Measurements from ENCODE around the gene ITGAL.
"Not testable (repeated sequence)": the region's sequence is repeated elsewhere in the genome, so short reads cannot be mapped to it uniquely, and the experiment has no call there.

Gene ITGAL

DNA sequence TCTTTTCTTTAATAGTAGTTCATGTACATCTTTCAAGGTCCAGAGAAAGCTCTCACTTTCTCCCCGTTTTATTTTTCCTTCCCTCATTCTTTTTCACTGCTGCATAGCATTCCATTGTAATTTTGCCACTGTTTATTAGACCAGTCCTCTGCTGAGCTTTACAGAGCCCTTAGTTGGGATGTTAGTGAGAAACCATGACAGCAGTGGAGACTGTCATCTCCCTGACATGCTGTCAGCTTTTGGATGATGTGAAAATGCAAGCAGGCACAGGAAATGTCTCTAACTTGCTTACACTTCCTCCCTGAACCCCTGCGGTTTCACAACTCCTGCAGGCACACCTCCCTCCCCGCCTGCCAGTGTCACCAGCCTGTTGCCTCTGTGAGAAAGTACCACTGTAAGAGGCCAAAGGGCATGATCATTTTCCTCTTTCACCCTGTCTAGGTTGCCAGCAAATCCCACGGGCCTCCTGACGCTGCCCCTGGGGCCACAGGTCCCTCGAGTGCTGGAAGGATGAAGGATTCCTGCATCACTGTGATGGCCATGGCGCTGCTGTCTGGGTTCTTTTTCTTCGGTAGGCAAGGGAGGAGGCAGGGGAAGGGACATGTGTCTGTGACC, at the start of gene ITGAL:
Gene ITGAL, plus strand, starts transcription at position 415 of the 615 bp plus-strand sequence. Its CDS starts 96 bp downstream, at position 511.
- DNase-seq, result no peak

DNA sequence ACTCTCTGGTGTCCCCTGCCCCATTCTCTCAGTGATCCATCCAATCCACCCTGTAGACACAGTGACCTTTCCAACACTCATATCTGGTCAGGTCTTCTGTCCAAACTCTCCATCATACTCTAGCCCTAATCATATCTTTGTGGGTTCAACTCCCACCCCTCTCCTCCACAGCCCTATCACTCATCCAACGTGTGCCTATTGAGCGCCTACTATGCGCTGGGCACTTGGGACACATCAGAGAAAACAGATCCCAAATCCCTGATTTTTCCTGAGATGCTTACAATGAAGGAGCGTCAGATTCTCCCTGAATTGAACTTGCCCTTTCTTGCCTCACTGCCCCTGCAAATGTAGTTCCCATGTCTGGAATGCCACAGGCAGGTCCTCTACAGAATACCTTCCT, 44.5 kb upstream of the ITGAL start:
- no peak for DNase-seq

DNA sequence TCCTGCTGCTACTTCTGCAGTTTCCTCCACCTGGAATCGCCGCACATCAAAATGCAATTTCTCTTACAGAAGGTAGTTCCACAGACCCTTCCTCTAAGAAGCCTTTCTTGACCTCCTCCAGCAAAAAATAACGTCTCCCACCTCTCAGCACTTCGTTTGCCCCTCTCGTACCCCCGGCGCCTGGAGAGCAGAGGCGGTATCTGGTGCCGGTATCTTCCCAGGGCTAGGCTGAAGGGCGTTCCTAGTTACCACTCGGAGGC, 43.2 kb upstream of the ITGAL start:
- DNase-seq, result no peak

DNA sequence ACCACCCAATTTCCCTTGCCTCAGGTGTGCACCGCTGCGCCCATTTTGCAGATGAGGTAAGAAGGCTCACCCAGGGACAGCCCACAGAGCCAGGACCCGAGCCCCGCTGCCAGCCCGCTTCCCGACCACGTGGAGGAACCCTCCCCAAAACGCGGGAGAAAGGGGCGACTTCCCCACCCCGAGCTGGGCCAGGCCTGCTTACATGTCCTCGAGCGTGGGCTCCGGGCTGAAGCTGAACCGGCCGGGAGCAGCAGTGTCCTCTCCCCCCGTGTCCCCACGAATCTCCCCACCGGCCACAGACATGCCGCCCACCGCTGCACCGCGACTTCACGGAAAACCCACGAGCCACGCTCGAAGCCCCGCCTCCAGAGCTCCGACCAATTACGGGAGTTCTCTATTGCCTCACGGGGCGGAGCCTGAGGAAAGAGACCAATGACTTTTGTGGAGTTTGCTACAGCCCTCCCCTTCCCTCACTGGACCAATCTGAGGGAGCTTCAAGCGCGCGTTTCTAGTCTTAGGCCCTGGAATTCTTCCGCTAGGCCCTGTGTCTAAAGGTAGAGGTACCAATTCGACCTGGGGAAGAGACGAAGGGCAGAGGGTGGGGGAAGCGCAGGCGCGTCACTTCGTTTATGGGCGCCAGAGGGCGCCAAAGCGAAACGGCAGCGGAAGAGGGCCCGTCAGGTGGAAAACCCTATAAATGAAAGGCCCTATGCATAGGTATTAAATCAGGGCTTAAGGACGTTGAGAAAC, 42.7 kb upstream of the ITGAL start, which contains the start of gene DCTPP1:
Gene DCTPP1, minus strand, starts transcription at position 353 of the 750 bp plus-strand sequence. Its CDS starts 50 bp downstream, at position 303.
- peak; percentile 99 for DNase-seq

DNA sequence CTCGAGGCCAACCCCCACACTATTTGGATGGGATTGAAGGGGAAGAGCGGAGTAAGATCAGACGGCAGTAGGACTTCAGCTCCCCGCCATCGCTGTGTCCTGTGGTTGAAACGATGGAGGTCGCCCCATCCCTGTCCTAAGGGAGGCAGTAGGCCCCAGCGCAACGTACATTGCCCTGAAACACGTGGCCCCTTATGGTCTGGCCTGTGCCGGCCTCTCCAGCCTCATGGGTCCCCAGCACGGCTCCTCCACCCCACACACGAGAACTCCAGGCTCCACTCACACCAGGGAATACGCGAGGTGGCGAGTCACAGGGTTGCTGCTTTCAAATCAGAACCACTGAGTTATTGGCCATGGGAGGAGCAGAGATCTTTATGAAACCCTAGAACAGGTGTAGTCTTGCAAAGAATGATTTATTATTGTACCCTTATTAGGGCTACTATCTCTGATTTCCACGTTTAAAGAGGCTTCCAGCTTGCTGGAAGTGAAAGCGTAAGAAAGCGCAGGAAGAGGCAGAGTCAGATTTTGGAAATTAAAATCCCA, 42.0 kb upstream of the ITGAL start:
- no peak for DNase-seq

DNA sequence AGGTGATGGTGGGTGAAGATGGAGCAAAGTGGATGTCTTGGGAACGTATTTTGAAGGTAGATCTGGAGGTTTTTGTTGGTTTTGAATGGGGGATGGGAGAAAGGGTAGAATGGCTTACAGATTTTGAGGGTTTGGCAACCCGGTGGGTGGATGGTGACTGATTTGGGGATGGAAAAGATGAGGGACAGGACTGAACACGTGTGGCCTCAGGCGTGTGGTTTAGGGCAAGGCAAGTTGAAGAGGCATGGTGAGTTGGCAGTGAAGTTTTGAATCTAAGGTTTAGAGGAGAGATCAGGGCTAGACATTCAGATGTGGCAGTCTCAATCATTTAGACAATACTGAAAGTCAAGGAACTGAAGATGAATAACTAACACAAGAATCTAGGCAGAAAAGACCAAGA, 37.7 kb upstream of the ITGAL start:
- no peak for DNase-seq

DNA sequence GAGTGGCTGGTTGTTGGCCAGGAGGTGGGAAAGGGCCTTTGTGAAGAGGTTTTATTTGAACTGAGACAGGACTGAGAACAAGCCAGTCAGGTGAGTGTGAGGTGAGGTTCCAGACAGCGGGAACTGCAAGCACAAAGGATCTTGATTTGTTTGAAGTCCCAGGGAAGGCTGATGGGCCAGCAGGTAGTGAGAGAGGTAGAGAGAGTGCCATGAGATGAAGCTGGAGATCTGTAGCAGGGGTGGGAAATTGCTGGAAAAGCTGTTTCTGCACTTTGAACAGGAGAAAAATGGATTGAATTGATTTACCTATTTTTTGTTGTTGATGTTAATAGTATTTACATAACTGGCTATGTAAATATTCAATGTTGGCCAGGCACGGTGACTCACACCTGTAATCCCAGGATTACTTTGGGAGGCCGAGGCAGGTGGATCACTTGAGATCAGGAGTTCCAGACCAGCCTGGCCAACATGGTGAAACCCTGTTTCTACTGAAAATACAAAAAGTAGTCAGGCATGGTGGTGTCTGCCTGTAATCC, 35.0 kb upstream of the ITGAL start:
- peak; percentile 93 for DNase-seq

DNA sequence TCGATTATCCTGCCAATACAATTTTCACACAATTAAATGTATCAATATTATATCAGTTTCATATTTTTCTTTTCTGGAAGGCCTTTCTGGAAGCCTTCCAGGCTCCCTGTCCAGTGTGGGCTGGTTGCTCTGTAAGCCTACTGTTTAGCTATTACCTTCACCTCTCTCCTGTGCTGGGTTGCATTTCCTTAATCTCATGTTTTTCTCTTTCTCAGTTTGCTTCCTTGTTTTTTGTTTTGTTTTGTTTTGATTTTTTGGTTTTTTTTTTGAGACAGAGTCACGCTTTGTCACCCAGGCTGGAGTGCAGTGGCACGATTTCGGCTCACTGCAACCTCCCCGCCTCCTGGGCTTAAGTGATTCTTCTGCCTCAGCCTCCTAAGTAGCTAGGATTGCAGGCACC, 33.7 kb upstream of the ITGAL start:
- DNase-seq, result no peak

DNA sequence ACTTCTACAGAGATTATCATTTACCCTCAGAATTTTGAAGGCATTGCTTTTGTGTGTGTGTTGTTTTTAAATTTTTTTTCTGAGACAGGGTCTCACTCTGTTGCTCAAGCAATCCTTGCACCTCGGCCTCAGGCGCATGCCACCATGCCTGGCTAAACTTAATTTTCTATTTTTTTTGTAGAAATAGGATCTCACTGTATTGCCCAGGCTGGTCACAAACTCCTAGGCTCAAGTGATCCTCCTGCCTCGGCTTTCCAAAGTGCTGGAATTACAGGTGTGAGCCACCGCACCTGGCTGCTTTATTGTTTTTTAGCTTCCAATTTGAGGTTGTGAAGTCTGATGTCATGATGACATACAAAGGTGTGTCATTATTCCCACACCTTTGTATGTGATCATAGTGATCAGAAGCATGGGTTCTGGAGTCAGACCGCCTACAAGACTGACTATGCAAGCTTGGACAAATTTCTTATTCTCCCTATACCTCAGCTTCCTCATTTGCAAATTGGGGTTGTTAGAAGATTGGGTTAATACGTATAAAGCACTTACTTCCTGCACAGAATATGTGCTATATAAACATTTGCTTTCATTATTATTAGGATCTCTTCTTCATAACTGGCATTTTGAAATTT, 32.7 kb upstream of the ITGAL start:
- no peak for DNase-seq

DNA sequence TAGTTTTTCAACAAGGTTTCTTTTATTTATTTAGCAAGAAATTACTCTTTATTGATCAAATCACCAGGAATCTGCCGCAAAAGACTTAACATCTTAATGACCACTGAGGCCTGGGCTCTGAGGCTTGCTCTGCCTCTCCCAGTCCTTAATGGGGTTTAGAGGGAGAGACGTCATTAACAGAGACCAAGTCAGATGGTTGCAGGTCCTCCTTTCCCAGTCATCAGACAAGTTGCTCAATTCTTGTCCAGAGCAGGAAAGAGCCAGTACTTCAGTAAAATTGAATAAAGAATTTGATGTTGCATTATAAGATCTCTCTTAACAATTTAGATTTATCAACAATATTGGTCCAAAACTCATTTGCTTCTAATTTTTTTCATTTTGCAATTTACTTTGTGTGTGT, 28.9 kb upstream of the ITGAL start:
- no peak for DNase-seq

DNA sequence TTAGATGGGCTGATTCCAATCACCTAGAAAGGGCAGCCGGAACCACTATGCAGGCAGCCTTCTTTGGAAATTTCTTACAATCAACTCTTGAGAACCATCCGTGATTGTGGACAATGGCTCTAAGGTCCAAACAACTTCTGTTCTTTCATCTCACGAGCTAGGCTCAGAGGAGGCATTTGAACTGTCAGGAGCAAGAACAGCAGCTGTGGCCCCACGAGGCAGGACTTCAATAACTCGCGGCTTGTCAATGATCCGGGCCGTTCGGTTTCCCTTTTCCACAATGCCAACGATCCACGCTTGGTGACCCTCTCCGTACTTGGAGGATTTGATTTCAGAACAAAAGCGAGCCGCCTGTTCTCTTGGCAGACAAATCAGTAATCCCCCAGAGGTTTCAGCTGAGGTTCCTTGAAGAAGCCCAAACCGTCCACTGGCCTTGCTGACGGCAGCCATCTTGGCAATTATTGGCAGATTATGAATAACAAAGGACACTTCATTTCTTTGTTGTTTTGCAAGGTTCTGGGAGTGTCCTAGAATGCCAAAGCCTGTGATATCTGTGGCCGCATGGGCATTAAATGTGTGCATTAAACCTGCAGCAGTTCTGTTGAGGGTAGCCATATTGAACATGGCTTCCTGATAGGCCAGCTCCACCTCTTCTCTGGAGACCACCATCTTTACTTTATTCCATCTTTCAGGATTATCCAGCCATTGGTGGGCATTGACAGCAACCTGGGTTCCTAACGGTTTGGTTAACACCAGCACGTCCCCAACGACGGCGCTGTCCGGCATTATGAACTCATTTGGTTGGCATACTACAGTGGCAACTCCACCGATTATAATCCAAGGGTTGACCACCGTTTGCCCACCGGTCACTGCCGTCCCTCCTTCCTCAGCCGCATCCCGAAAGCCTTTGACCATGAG, 28.1 kb upstream of the ITGAL start:
- DNase-seq, result no peak

DNA sequence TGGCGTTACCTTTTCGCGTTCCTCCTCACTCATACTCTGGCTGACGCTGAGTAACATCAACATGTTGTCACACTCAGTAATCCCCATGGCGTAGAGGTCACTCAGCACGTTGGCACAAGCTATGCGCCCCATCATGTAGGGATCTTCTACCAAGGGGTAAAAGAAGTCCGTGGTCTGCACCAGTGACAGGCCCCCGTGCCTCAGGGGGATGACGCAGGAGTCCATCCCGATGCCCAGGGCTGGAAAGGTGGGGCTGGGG, 27.5 kb upstream of the ITGAL start:
- no peak for DNase-seq

DNA sequence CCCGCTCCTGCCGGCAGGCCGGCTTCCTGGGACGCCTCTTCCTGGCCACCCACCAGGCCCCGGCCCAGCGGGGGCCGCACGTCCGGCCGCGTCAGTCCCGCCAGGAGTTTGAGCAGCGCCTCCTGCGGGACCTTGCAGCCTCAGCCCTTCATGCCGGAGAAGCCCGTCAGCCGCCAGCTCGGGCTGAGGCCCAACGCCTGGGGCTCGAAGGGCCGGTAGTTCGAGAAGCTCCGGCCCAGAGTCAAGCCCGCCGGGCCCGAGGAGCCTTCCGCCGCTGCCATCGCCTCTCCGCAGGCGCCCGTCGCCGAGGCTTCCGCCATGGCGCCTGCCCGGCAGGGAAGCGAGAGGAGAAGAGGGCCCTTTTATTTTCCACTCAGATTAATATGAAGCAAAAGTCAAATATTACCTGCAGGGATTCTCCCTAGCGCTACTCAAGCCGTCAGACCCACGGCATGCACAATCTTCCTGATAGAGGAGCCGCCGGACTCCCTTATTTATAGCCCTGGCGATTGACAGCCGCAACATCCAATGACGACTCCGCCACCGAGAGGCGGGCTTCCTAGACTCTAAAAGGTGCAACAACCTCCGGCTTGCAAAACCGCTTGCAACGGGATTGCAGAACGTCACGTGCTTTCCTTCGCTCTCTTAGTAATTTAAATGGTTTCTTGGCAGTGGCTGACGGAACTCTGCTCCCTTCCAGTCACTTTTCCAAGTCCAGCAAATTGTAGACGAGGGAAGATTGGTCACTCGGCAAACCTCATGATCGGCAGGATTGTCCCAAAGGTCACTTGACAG, 26.9 kb upstream of the ITGAL start, which contains the start of gene SEPHS2:
Gene SEPHS2, minus strand, starts transcription at position 467 of the 795 bp plus-strand sequence. Its CDS starts 147 bp downstream, at position 320.
- peak; percentile 94 for DNase-seq

DNA sequence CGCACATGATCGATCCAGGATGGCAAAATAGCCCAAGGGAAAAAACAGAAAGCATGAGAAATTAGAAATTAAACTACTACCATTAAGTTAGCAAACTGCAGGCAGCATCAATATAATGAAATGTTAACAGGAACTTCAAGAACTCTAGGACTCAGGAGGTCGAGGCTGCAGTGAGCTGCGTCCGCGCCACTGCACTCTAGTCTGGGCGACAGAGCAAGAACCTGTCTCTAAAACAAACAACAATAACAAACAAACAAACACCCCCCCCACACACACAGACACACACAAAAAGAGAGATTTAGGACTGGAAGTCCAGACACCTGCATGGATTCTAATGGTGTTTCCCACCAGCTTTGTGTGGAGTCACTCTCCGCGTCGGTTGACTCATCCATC, 26.3 kb upstream of the ITGAL start:
- DNase-seq, result no peak

DNA sequence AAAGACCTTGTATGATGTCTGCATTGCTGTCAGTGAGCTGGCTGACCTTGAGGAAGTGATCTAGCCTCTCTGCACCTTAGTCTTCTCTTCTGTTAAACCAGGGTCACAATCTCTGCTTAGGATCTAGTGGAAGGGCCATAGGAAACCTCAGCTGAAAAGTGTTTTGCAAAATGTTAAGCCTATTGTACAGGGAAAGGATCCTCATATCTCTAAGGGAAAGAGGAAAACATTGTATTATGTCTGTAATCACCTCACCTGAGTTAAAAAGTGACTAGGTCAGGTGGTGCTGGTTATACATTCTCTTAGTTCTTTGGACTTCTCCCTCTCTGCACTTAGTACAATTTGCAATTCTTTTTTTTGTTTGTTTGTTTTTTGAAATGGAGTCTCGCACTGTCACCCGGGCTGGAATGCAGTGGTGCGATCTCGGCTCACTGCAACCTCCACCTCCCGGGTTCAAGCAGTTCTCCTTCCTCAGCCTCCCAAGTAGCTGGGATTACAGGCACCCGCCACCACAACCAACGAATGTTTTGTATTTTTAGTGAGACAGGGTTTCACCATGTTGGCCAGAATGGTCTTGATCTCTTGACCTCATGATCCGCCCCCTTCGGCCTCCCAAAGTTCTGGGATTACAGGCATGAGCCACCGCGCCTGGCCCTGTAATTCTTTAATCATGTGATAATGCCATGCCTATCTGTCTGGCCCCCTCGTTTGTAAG, 24.9 kb upstream of the ITGAL start:
- no peak for DNase-seq

DNA sequence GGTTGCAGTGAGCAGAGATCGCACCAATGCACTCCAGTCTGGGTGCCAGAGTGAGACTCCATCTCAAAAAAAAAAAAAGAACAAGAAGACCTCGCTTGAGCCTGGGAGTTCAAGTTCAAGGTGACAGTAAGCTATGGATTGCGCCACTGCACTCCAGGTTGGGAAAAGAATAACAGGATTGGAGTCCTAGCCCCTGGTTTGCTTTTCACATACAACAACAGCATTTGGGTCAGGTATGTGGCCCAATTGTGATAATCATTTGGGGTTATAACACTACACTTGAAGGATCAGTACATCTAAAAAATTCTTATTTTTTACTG, 23.5 kb upstream of the ITGAL start:
- DNase-seq, result no peak

DNA sequence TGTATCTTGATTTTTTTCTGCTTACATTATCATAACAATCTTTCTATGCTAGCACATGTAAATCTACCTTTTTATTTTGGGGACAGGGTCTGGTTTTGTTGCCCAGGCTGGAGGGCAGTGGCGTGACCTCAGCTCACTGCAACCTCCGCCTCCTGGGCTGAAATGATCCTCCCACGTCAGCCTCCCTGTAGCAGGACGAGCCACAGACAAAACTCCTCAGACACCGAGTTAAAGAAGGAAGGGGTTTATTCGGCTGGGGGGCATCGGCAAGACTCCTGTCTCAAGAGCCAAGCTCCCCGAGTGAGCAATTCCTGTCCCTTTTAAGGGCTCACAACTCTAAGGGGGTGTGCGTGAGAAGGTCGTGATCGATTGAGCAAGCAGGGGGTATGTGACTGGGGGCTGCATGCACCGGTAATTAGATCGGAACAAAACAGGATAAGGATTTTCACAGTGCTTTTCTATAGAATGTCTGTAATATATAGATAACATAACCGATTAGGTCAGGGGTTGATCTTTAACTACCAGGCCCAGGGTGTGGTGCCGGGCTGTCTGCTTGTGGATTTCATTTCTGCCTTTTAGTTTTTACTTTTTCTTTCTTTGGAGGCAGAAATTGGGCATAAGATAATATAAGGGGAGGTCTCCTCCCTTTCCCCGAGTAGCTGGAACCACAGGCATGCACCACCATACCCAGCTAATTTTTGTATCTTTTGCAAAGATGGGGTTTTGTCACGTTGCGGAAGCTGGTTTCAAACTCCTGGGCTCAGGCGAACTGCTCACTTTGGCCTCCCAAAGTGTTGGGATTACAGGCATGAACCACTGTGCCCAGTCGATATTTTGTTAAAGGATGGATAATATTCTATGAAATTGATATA, 19.6 kb upstream of the ITGAL start:
- DNase-seq, result not testable (repeated sequence)

DNA sequence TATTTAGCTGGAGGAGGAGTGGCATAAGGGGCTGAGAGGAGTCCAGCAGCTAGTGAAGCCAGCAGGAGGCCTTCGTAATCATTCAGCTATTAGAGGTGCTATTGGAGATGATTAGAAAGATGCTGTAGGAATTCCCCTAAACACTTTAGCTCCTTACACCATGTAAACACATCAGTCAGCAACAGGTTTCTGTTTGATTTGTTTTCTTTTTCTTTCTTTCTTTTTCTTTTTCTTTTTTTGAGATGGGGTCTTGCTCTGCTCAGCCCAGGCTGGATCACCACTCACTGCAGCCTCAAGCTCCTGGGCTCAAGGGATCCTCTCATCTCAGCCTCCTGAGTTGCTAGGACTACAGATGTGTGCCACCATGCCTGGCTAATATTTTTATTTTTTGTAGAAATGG, 16.2 kb upstream of the ITGAL start:
- no peak for DNase-seq

DNA sequence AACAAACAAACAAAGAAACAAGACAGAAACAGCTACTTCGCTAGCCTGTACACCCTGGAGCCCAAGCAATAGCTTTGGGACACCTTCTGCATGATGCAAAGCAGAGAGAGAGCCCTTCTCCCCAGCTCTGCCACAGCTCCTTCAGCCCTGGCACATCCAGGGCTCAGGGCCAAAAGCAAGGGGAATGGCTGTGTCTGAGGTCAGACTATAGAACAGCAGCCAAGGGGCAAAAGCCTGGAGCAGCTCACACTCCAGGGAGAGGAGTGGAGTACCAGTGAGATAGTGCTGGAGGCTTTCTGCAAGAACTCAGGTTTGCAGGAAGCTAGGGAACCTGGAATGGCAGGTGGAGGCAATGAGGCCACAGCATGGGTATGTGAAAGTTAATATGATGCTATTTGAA, 15.3 kb upstream of the ITGAL start:
- DNase-seq, result no peak

DNA sequence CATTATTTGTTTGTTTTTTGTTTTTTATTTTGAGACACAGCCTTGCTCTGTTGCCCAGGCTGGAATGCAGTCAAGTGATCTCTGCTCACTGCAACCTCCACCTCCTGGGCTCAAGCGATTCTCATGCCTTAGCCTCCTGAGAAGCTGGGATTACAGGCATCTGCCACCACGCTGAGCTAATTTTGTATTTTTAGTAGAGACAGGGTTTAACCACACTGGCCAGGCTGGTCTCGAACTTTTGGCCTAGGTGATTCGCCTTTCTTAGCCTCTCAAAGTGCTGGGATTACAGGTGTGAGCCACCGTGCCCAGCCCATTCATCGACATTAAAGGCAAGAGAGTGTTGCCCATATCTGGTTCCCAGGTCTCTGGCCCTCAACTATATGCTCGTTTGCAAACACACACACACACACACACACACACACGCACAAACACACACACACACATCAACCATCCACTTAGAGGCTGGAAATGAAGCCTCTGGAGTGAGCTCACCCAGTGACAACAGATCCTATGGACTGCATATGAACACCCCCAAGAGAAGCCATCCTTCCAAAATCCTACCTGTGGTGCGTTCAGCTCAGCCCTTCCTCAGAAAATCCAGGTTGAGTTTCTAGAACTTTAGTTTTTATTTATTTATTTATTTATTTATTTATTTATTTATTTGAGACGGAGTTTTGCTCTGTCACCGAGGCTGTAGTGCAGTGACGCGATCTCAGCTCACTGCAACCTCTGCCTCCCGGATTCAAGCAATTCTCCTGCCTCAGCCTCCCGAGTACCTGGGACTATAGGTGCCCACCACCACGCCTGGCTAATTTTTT, 14.6 kb upstream of the ITGAL start:
- no peak for DNase-seq
